ENCODE measurements around the gene AQR.

Gene AQR

GRCh38 chr15:34969340-34970097 is at the start of gene AQR:
TSS of gene AQR (minus strand) at chr15:34969742. CDS start at chr15:34969613, 129 bp downstream.
- H3K27ac ChIP-seq, result peak within 1 kb of the TSS; percentile 75
- DNase-seq (ENCODE audit: low spot score), result peak; percentile 93
- POLR2A ChIA-PET (ENCODE audit: low non-redundant PET), result interaction anchor here (0.6 to 1.7 kb wide), 2 partner anchors 15 to 19 kb away, joined by 5 to 6 read pairs; partner anchors contain the start of gene ZNF770
- CTCF ChIA-PET, result interaction anchor here (0.5 to 1.3 kb wide), 8 partner anchors 10 to 712 kb away, joined by 3 to 7 read pairs (median 3); partner anchors contain the start of gene ZNF770
- TF ChIP-seq, protein P1, sequence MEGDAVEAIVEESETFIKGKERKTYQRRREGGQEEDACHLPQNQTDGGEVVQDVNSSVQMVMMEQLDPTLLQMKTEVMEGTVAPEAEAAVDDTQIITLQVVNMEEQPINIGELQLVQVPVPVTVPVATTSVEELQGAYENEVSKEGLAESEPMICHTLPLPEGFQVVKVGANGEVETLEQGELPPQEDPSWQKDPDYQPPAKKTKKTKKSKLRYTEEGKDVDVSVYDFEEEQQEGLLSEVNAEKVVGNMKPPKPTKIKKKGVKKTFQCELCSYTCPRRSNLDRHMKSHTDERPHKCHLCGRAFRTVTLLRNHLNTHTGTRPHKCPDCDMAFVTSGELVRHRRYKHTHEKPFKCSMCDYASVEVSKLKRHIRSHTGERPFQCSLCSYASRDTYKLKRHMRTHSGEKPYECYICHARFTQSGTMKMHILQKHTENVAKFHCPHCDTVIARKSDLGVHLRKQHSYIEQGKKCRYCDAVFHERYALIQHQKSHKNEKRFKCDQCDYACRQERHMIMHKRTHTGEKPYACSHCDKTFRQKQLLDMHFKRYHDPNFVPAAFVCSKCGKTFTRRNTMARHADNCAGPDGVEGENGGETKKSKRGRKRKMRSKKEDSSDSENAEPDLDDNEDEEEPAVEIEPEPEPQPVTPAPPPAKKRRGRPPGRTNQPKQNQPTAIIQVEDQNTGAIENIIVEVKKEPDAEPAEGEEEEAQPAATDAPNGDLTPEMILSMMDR (conservative IDR thresholded peaks at IDR 0.05; ENCODE audit: low read depth), result peak; percentile 92

GRCh38 chr15:35014241-35014640 is 44.7 kb upstream of the AQR start:
- POLR2A ChIA-PET (ENCODE audit: low non-redundant PET), result interaction anchor here (0.8 kb wide), 1 partner anchor 26 kb away, joined by 3 read pairs; the partner anchor contains the start of gene ZNF770
- no peak for DNase-seq (ENCODE audit: low spot score)
- H3K27ac ChIP-seq, result no peak overlapping the region
- CTCF ChIA-PET, result no interaction called here
- TF ChIP-seq, protein P1 (conservative IDR thresholded peaks at IDR 0.05; ENCODE audit: low read depth), result no peak

GRCh38 chr15:35013370-35013769 is 43.8 kb upstream of the AQR start:
- CTCF ChIA-PET, result no interaction called here
- no peak for DNase-seq (ENCODE audit: low spot score)
- TF ChIP-seq, protein P1 (conservative IDR thresholded peaks at IDR 0.05; ENCODE audit: low read depth), result no peak
- POLR2A ChIA-PET (ENCODE audit: low non-redundant PET), result interaction anchor here (0.8 kb wide), 1 partner anchor 25 kb away, joined by 3 read pairs; the partner anchor contains the start of gene ZNF770
- no peak overlapping the region for H3K27ac ChIP-seq

DNA sequence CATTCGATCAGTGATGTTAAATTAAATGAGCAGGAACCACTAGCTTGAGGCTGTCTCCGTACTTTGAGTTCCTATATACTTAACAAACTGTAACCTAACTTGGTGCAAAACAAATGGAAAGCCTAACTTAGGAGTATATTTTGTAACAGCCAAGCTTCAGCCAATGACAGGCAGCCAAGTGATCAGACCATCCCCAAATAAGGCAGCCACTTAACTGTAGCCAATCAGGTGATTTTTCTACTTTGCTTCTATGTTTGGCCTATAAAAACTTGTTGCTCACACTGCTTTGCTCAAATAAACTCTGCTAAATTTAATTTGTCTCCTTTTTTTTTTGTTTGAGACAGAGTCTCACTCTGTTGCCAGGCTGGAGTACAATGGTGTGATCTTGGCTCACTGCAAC is 37.9 kb upstream of the AQR start:
- POLR2A ChIA-PET (ENCODE audit: low non-redundant PET), result no interaction called here
- H3K27ac ChIP-seq, result no peak overlapping the region
- TF ChIP-seq, protein P1 (conservative IDR thresholded peaks at IDR 0.05; ENCODE audit: low read depth), result no peak
- no peak for DNase-seq (ENCODE audit: low spot score)
- CTCF ChIA-PET, result no interaction called here

DNA sequence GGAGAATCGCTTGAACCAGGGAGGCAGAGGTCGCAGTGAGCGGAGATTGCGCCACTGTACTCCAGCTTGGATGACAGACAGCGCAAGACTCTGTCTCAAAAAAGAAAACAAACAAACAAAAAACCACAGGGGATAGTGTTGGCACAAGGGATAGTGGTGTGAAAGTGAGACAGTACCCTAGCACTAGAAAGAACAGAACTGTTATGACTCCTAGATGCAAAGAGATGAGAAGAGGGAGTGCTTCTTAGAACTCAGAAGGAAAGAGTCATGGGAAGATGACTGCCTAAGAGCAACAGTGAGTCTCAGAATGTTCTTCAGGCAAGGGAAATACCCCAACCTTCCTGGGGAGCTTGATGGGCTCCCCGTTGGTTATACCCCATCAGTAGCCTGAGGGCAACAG is 36.4 kb upstream of the AQR start:
- no peak for DNase-seq (ENCODE audit: low spot score)
- ChIA-PET POLR2A (ENCODE audit: low non-redundant PET) (no interaction called here), CTCF (no interaction called here)
- TF ChIP-seq, protein P1 (conservative IDR thresholded peaks at IDR 0.05; ENCODE audit: low read depth), result no peak
- H3K27ac ChIP-seq, result no peak overlapping the region

DNA sequence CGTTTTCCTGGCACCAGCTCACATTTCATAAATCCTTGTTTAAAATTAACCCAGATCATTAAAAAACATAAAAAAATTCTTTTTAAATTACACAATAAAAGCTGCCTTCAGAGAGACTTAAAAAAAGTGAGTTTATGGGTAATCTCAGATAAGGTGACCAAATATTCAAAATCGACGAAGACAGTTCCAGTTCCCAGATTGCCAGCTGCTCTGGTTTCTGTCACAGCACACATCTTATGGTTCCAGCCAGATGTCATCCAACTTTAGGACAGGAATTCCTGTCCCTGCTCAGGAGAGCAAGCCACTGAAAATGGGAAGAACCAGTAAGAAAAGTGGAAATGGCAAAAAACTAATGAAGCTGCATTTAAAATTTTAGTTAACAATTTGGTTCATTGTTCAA is 34.4 kb upstream of the AQR start:
- TF ChIP-seq, protein P1 (conservative IDR thresholded peaks at IDR 0.05; ENCODE audit: low read depth), result no peak
- H3K27ac ChIP-seq, result no peak overlapping the region
- CTCF ChIA-PET, result no interaction called here
- POLR2A ChIA-PET (ENCODE audit: low non-redundant PET), result no interaction called here
- no peak for DNase-seq (ENCODE audit: low spot score)
